OCI-LY1 (cell line): ENCODE measurements around the gene ELK3.

ENCODE experiments used
- H2AFZ ChIP-seq: fragments of 200-600 bp; sonication (generic), shearing (Covaris generic); 2 replicates; pipeline ENCODE4 v1.6.0; 2014; ENCODE audit warnings: antibody characterized with exemption, mild to moderate bottlenecking, low read length
- H3F3A ChIP-seq: fragments of 200-600 bp; sonication (generic), shearing (Covaris generic); 2 replicates; pipeline ENCODE4 v1.6.0; 2014; ENCODE audit warnings: mild to moderate bottlenecking, antibody characterized with exemption, low read length, moderate library complexity; ENCODE audit not compliant: insufficient read depth
- H3K27ac ChIP-seq: fragments of 200-600 bp; sonication (generic); 2 replicates; pipeline ENCODE4 v1.5.1; 2014; ENCODE audit warnings: low read length, mixed run types, mild to moderate bottlenecking, low read depth; ENCODE audit not compliant: poor library complexity, severe bottlenecking
- H3K27me3 ChIP-seq: fragments of 200-600 bp; sonication (generic); 2 replicates; pipeline ENCODE4 v1.6.0; 2014; ENCODE audit warnings: antibody characterized with exemption, mild to moderate bottlenecking, low read length, moderate library complexity; ENCODE audit not compliant: insufficient read depth
- H3K36me3 ChIP-seq: fragments of 200-600 bp; sonication (generic); 2 replicates; pipeline ENCODE4 v1.6.1; 2014; ENCODE audit warnings: mild to moderate bottlenecking, antibody characterized with exemption, low read length, moderate library complexity, mixed read lengths; ENCODE audit not compliant: insufficient read depth
- H3K4me1 ChIP-seq: fragments of 200-600 bp; sonication (generic); 2 replicates; pipeline ENCODE4 v1.5.1; 2014; ENCODE audit warnings: mild to moderate bottlenecking, low read length, moderate library complexity; ENCODE audit not compliant: insufficient read depth, severe bottlenecking
- H3K4me2 ChIP-seq: fragments of 200-600 bp; sonication (generic), shearing (Covaris generic); 2 replicates; pipeline ENCODE4 v1.6.1; 2014; ENCODE audit warnings: low read length
- H3K4me3 ChIP-seq: fragments of 200-600 bp; sonication (generic); 2 replicates; pipeline ENCODE4 v1.5.1; 2014; ENCODE audit warnings: low read length, low read depth, mild to moderate bottlenecking, mixed read lengths; ENCODE audit not compliant: poor library complexity, severe bottlenecking
- H3K79me2 ChIP-seq: fragments of 200-600 bp; shearing (Covaris generic); 2 replicates; pipeline ENCODE4 v1.6.1; 2016; ENCODE audit warnings: mixed run types, low read length, mixed read lengths; ENCODE audit not compliant: insufficient read depth
- H3K9ac ChIP-seq: fragments of 200-600 bp; sonication (generic), shearing (Covaris generic); 2 replicates; pipeline ENCODE4 v1.6.1; 2014; ENCODE audit warnings: mild to moderate bottlenecking, low read length, mixed read lengths
- H3K9me2 ChIP-seq: fragments of 200-600 bp; sonication (generic), shearing (Covaris generic); 2 replicates; pipeline ENCODE4 v1.6.1; 2014; ENCODE audit warnings: low read depth, mild to moderate bottlenecking, low read length, mixed read lengths
- H3K9me3 ChIP-seq: fragments of 200-600 bp; shearing (Covaris generic); 2 replicates; pipeline ENCODE4 v1.6.1; 2014; ENCODE audit warnings: low read length, mixed read lengths
- H4K20me1 ChIP-seq: fragments of 200-600 bp; sonication (generic), shearing (Covaris generic); 2 replicates; pipeline ENCODE4 v1.6.0; 2016; ENCODE audit warnings: mild to moderate bottlenecking, low read length; ENCODE audit not compliant: insufficient read depth
- EZH2 ChIP-seq: fragments of 200-600 bp; sonication (generic), shearing (Covaris generic); IDR thresholded peaks from 2 replicates; pipeline ENCODE4 v1.8.0; 2017; ENCODE audit warnings: borderline replicate concordance, mixed run types, mild to moderate bottlenecking, antibody characterized with exemption, low read length, moderate library complexity, mixed read lengths
- TF ChIP-seq, protein P1 (sequence below): fragments of 200-600 bp; sonication (generic), shearing (Covaris generic); IDR thresholded peaks from 2 replicates; pipeline ENCODE4 v1.5.1; 2017; ENCODE audit warnings: mild to moderate bottlenecking, antibody characterized with exemption, low read length, moderate library complexity, mixed read lengths

ELK3 gene

DNA sequence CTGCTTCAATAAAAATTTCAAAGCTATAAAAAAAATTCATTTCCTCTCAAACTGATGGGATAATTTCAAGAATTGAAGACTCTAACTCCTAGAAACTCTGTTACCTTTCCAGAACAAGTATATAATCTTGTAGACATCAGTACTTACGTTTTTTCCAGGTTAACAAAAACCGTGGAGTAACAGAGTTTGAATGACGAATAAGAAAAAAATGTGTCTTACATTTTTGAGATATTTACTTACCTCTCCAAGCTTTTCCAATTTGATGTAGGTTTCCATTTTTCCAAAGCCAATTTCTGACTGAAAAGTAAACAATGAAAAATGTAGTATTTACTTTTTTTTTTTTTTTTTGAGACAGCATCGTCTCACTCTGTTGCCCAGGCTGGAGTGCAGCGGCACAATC lies 105.9 kb downstream of the ELK3 start:
- Histone ChIP-seq H3K27me3 (no peaks in the 10 kb centered on the region), H3K27ac (no peak overlapping the region), H3K79me2 (no peaks in the 10 kb centered on the region), H3F3A (no peaks in the 10 kb centered on the region; the same call in 1 of the 2 replicates), H3K9me2 (no peaks in the 10 kb centered on the region), H3K4me3 (no peak overlapping the region), H3K4me2 (no peak overlapping the region), H3K9me3 (no peaks in the 10 kb centered on the region), H3K36me3 (peaks cover 26% of the 10 kb centered on the region), H4K20me1 (no peaks in the 10 kb centered on the region), H3K9ac (no peak overlapping the region), H2AFZ (no peak overlapping the region), H3K4me1 (peaks cover 24% of the 10 kb centered on the region)
- TF ChIP-seq EZH2: no peak
- TF ChIP-seq, protein P1, sequence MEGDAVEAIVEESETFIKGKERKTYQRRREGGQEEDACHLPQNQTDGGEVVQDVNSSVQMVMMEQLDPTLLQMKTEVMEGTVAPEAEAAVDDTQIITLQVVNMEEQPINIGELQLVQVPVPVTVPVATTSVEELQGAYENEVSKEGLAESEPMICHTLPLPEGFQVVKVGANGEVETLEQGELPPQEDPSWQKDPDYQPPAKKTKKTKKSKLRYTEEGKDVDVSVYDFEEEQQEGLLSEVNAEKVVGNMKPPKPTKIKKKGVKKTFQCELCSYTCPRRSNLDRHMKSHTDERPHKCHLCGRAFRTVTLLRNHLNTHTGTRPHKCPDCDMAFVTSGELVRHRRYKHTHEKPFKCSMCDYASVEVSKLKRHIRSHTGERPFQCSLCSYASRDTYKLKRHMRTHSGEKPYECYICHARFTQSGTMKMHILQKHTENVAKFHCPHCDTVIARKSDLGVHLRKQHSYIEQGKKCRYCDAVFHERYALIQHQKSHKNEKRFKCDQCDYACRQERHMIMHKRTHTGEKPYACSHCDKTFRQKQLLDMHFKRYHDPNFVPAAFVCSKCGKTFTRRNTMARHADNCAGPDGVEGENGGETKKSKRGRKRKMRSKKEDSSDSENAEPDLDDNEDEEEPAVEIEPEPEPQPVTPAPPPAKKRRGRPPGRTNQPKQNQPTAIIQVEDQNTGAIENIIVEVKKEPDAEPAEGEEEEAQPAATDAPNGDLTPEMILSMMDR: no peak

DNA sequence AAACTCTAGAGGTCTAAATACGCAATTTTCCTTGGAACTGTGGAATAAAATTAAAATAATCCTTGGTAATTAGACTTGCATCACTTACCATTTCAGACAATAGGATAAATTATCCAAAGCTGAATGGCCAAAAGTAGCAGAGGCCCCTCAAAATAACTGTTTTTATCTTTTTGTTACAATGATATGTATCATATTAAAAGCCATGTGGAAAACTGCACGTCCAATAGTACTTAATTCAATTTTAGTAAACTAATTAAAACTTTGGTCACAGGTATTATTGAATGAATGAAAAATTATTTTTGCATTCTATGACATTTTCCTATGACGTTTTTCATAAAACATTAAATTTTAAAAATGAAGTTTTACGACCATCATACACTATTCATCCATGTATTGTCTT lies 107.6 kb downstream of the ELK3 start:
- Histone ChIP-seq H3K36me3 (peaks cover 22% of the 10 kb centered on the region), H3K27ac (no peak overlapping the region)

DNA sequence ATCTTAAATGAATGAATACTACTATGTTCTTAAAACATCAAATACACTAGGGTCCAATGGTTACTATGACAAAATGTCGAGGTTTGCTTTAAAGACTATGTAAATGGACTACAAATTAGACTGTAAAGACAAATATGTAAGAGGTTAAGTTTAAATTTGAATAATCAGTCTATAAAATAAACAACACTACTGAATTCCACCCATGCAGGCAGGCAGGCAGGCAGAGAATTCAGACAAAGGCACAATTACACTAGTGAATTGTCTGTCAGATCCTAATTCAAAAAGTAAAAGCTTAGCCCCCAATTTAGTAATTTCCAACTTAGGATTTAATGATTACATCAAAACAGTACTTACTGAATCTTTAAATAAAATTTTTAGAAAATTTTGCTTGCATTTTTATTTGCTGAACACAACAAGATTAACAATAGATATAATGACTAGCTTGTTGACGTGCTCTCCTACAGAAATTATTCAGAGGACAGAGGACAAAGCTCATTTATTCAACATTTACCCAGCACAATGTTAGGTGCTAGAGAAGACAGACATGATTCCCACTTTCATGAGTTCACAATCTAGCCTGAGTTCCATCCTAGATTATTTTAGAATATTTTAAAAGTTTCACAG lies 108.6 kb downstream of the ELK3 start:
- Histone ChIP-seq H2AFZ (no peak overlapping the region), H4K20me1 (no peaks in the 10 kb centered on the region), H3F3A (no peaks in the 10 kb centered on the region; the same call in 1 of the 2 replicates), H3K4me2 (no peak overlapping the region), H3K9me3 (no peaks in the 10 kb centered on the region), H3K4me1 (no peaks in the 10 kb centered on the region), H3K9me2 (no peaks in the 10 kb centered on the region), H3K27ac (no peak overlapping the region), H3K4me3 (no peak overlapping the region), H3K9ac (no peak overlapping the region), H3K36me3 (peaks cover 14% of the 10 kb centered on the region), H3K27me3 (no peaks in the 10 kb centered on the region), H3K79me2 (no peaks in the 10 kb centered on the region)
- TF ChIP-seq, protein P1: no peak
- TF ChIP-seq EZH2: no peak

More for the DNA sequence above, 107.6 kb downstream of the ELK3 start:
- TF ChIP-seq, protein P1: no peak
- TF ChIP-seq EZH2: no peak
- H3F3A ChIP-seq: no peaks in the 10 kb centered on the region; the same call in 1 of the 2 replicates
- H3K27me3 ChIP-seq: no peaks in the 10 kb centered on the region
- no peak overlapping the region for H3K4me3 ChIP-seq
- no peak overlapping the region for H3K4me2 ChIP-seq
- H3K9ac ChIP-seq: no peak overlapping the region
- H3K9me2 ChIP-seq: no peaks in the 10 kb centered on the region
- H2AFZ ChIP-seq: no peak overlapping the region
- H3K79me2 ChIP-seq: no peaks in the 10 kb centered on the region
- H4K20me1 ChIP-seq: no peaks in the 10 kb centered on the region
- no peaks in the 10 kb centered on the region for H3K9me3 ChIP-seq
- H3K4me1 ChIP-seq: peaks cover 7% of the 10 kb centered on the region
